Neural cell (in vitro differentiated cells): Measurements from ENCODE around the gene IMPG2. TPM values are rescaled to one million over a fixed set of nuclear protein-coding genes. Genes with fewer than 3 reads are reported as not detected.

Experiments used
- H2AFZ ChIP-seq: fragments of 200-600, 300-800 bp; sonication (generic), shearing (Covaris generic); 2 replicates; pipeline ENCODE4 v1.6.0; 2014; ENCODE audit warnings: low read depth, mild to moderate bottlenecking, antibody characterized with exemption, low read length, moderate library complexity
- H3F3A ChIP-seq: fragments of 200-600 bp; shearing (Covaris generic); 2 replicates; pipeline ENCODE4 v1.6.1; 2016; ENCODE audit warnings: mild to moderate bottlenecking, moderate library complexity, mixed read lengths, antibody characterized with exemption, low read length; ENCODE audit not compliant: insufficient read depth, poor library complexity, severe bottlenecking
- H3K27ac ChIP-seq: fragments of 200-600, 300-800 bp; sonication (generic), shearing (Covaris generic); 2 replicates; pipeline ENCODE4 v1.5.1; 2014; ENCODE audit warnings: mild to moderate bottlenecking, low read length, moderate library complexity
- H3K27me3 ChIP-seq: fragments of 300-800, 200-600 bp; sonication (generic), shearing (Covaris generic); 2 replicates; pipeline ENCODE4 v1.6.0; 2014; ENCODE audit warnings: mild to moderate bottlenecking, low read depth, low read length, moderate library complexity; ENCODE audit not compliant: insufficient read depth
- H3K36me3 ChIP-seq: fragments of 300-800, 200-600 bp; sonication (generic), shearing (Covaris generic); 2 replicates; pipeline ENCODE4 v1.5.1; 2014; ENCODE audit warnings: mild to moderate bottlenecking, antibody characterized with exemption, low read length, moderate library complexity; ENCODE audit not compliant: insufficient read depth
- H3K4me2 ChIP-seq: fragments of 300-800, 200-600 bp; sonication (generic), shearing (Covaris generic); 2 replicates; pipeline ENCODE4 v1.6.0; 2014; ENCODE audit warnings: mild to moderate bottlenecking, low read length
- H3K4me3 ChIP-seq: fragments of 300-800, 200-600 bp; sonication (generic), shearing (Covaris generic); 2 replicates; pipeline ENCODE4 v1.5.1; 2014; ENCODE audit warnings: mild to moderate bottlenecking, low read length, moderate library complexity
- H3K79me2 ChIP-seq: fragments of 200-600 bp; shearing (Covaris generic); replicated peaks from 2 replicates; pipeline ENCODE4 v1.6.0; 2014; ENCODE audit warnings: mild to moderate bottlenecking, low read length, moderate library complexity; ENCODE audit not compliant: insufficient read depth
- H3K9ac ChIP-seq: fragments of 300-800, 200-600 bp; sonication (generic), shearing (Covaris generic); 2 replicates; pipeline ENCODE4 v1.6.1; 2016; ENCODE audit warnings: mild to moderate bottlenecking, low read length, mixed read lengths
- H3K9me2 ChIP-seq: fragments of 200-600 bp; shearing (Covaris generic); 2 replicates; pipeline ENCODE4 v1.6.1; 2016; ENCODE audit warnings: mild to moderate bottlenecking, low read length, mixed read lengths; ENCODE audit not compliant: insufficient read depth
- H3K9me3 ChIP-seq: fragments of 200-600, 300-800 bp; sonication (generic), shearing (Covaris generic); 2 replicates; pipeline ENCODE4 v1.6.1; 2016; ENCODE audit warnings: mild to moderate bottlenecking, mixed run types, low read length, moderate library complexity, mixed read lengths
- H4K20me1 ChIP-seq: fragments of 200-600 bp; shearing (Covaris generic); 2 replicates; pipeline ENCODE4 v1.6.1; 2016; ENCODE audit warnings: mild to moderate bottlenecking, mixed run types; ENCODE audit not compliant: insufficient read depth
- EZH2 ChIP-seq: fragments of 200-600, 300-800 bp; shearing (Covaris generic), sonication (generic); IDR thresholded peaks from 2 replicates; pipeline ENCODE4 v1.6.1; 2014; ENCODE audit warnings: antibody characterized with exemption, low read length, borderline replicate concordance, mild to moderate bottlenecking; ENCODE audit not compliant: insufficient read depth, poor library complexity, severe bottlenecking
- MXI1 ChIP-seq: fragments of 450-650 bp; conservative IDR thresholded peaks from 2 replicates; pipeline ENCODE4 v1.6.1; 2014; ENCODE audit warnings: antibody characterized with exemption, mild to moderate bottlenecking; ENCODE audit not compliant: poor library complexity, severe bottlenecking
- POLR2AphosphoS5 ChIP-seq: IDR thresholded peaks from 2 replicates; pipeline ENCODE4 v1.6.1; 2012
- RAD21 ChIP-seq: fragments of 450-650 bp; conservative IDR thresholded peaks from 2 replicates; pipeline ENCODE4 v1.6.1; 2014; ENCODE audit warnings: antibody characterized with exemption, mild to moderate bottlenecking, moderate library complexity
- REST ChIP-seq: IDR thresholded peaks from 2 replicates; pipeline ENCODE4 v1.6.1; 2012; ENCODE audit warnings: borderline replicate concordance
- SMC3 ChIP-seq: fragments of 450-650 bp; conservative IDR thresholded peaks from 2 replicates; pipeline ENCODE4 v1.6.1; 2014; ENCODE audit warnings: antibody characterized with exemption, mild to moderate bottlenecking, moderate library complexity; ENCODE audit not compliant: poor library complexity
- polyA plus RNA-seq: library from polyadenylated mRNA; depleted of rRNA; stranded (reverse); fragments of >200 nt; gene quantifications from 2 replicates; pipeline ENCODE4 v1.2.3, GENCODE V29; 2014
- TF ChIP-seq, protein P1 (sequence below): fragments of 450-650 bp; IDR thresholded peaks from 2 replicates; pipeline ENCODE4 v1.5.1; 2014; ENCODE audit warnings: antibody characterized with exemption, mild to moderate bottlenecking, moderate library complexity; ENCODE audit not compliant: poor library complexity, severe bottlenecking

The IMPG2 gene
- polyA plus RNA-seq, 1 donor from 2014 or later, result 6.3 TPM

DNA sequence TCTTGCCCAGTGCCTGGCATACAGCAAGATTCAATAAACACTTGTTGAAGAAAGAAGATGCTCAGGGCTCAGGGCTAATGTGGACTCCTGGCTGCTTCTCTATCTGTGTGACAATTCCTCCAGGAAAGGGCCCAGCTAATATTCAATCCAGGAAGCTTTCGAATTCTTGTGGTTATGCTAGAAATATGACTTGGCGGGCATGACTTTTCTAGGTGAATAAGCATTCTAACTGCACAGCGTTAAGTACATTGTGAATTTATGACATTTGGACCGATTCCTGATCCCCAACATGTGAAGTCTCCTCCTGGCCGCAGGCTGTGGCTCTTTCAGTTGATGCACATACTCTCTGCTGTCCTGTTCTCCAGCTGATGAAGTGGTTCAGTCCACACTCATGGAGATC lies 117.0 kb downstream of the IMPG2 start:
- Histone ChIP-seq H3K9me2 (no peaks in the 10 kb centered on the region), H3K9ac (no peak overlapping the region), H3K79me2 (no peaks in the 10 kb centered on the region), H3K4me2 (no peak overlapping the region), H2AFZ (no peak overlapping the region), H3K9me3 (no peaks in the 10 kb centered on the region), H3K4me3 (no peak overlapping the region), H3F3A (no peaks in the 10 kb centered on the region), H3K27me3 (no peaks in the 10 kb centered on the region), H3K36me3 (no peaks in the 10 kb centered on the region), H3K27ac (no peak overlapping the region), H4K20me1 (no peaks in the 10 kb centered on the region)
- no peak for TF ChIP-seq POLR2AphosphoS5
- TF ChIP-seq RAD21, result no peak
- TF ChIP-seq, protein P1, sequence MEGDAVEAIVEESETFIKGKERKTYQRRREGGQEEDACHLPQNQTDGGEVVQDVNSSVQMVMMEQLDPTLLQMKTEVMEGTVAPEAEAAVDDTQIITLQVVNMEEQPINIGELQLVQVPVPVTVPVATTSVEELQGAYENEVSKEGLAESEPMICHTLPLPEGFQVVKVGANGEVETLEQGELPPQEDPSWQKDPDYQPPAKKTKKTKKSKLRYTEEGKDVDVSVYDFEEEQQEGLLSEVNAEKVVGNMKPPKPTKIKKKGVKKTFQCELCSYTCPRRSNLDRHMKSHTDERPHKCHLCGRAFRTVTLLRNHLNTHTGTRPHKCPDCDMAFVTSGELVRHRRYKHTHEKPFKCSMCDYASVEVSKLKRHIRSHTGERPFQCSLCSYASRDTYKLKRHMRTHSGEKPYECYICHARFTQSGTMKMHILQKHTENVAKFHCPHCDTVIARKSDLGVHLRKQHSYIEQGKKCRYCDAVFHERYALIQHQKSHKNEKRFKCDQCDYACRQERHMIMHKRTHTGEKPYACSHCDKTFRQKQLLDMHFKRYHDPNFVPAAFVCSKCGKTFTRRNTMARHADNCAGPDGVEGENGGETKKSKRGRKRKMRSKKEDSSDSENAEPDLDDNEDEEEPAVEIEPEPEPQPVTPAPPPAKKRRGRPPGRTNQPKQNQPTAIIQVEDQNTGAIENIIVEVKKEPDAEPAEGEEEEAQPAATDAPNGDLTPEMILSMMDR, result no peak
- no peak for TF ChIP-seq SMC3
- TF ChIP-seq REST, result no peak
- TF ChIP-seq MXI1, result no peak

- Histone ChIP-seq H3K4me2 (no peak overlapping the region), H3K9me2 (no peaks in the 10 kb centered on the region), H3K4me3 (no peak overlapping the region), H3F3A (no peaks in the 10 kb centered on the region), H3K79me2 (no peaks in the 10 kb centered on the region), H3K36me3 (no peaks in the 10 kb centered on the region), H2AFZ (no peak overlapping the region), H3K9me3 (no peaks in the 10 kb centered on the region), H3K27ac (no peak overlapping the region), H4K20me1 (no peaks in the 10 kb centered on the region), H3K9ac (no peak overlapping the region), H3K27me3 (no peaks in the 10 kb centered on the region)
- no peak for TF ChIP-seq RAD21
- TF ChIP-seq, protein P1, result no peak
- TF ChIP-seq EZH2, result no peak
Observed at GRCh38 chr3:101202640-101203039, 117.7 kb downstream of the IMPG2 start.
